Natural killer cell (primary cell): ENCODE results near the gene PKP2. TPM values are rescaled to one million over a fixed set of nuclear protein-coding genes. Genes with fewer than 3 reads are reported as not detected.

Experiments used
- ATAC-seq, 3 donors: fragments of 150-1000 bp in 2 of 3; fragments of 200-7000 bp in 1 of 3; cut with Tn5 transposase; 1 replicate in 1 of 3; 2 replicates in 2 of 3; pipeline ENCODE4 v1.10.0; 2021; ENCODE audit warnings: mild to moderate bottlenecking in 2 of 3, moderate library complexity in 2 of 3
- DNase-seq, 2 donors: peaks; one replicate each; pipeline versions ENCODE4 v3.0.0 to v3.0.0-alpha.2; 2013 to 2021; ENCODE audit warnings: mixed read lengths in 1 of 2
- H3K27ac ChIP-seq: one replicate; pipeline ENCODE4 v1.5.1; 2013; ENCODE audit warnings: mild to moderate bottlenecking, low read length
- H3K27me3 ChIP-seq: one replicate; pipeline ENCODE4 v1.6.1; 2013; ENCODE audit warnings: low read length; ENCODE audit not compliant: control insufficient read depth, insufficient read depth
- H3K36me3 ChIP-seq: one replicate; pipeline ENCODE4 v1.6.1; 2013; ENCODE audit warnings: low read length; ENCODE audit not compliant: control insufficient read depth, insufficient read depth
- H3K4me1 ChIP-seq: one replicate; pipeline ENCODE4 v1.6.1; 2013; ENCODE audit warnings: low read length; ENCODE audit not compliant: control insufficient read depth, insufficient read depth
- H3K4me3 ChIP-seq: one replicate; pipeline ENCODE4 v1.5.1; 2013; ENCODE audit warnings: low read length
- H3K9me3 ChIP-seq: one replicate; pipeline ENCODE4 v1.6.1; 2013; ENCODE audit warnings: low read length; ENCODE audit not compliant: control insufficient read depth, insufficient read depth
- H3K27ac Mint-ChIP-seq, 2 donors: one replicate each; pipeline ENCODE4 v1.8.0; 2022; ENCODE audit warnings: mild to moderate bottlenecking in 2 of 2, mixed read lengths in 2 of 2, moderate library complexity in 1 of 2
- H3K27me3 Mint-ChIP-seq, 2 donors: one replicate each; pipeline ENCODE4 v1.8.0; 2022; ENCODE audit warnings: low read depth in 2 of 2, mixed read lengths in 2 of 2
- H3K36me3 Mint-ChIP-seq: one replicate; pipeline ENCODE4 v1.8.0; 2022; ENCODE audit warnings: mixed read lengths
- H3K4me1 Mint-ChIP-seq, 2 donors: one replicate each; pipeline ENCODE4 v1.8.0; 2022; ENCODE audit warnings: mixed read lengths in 2 of 2
- H3K4me3 Mint-ChIP-seq: one replicate; pipeline ENCODE4 v1.8.0; 2022; ENCODE audit warnings: mild to moderate bottlenecking, moderate library complexity, mixed read lengths
- H3K9me3 Mint-ChIP-seq, 2 donors: one replicate each; pipeline ENCODE4 v1.8.0; 2022; ENCODE audit warnings: mixed read lengths in 2 of 2
- WGBS: methylation state at CpG from one replicate; pipeline ENCODE4 v1.1.7; 2013; ENCODE audit warnings: missing lambda C conversion rate; ENCODE audit not compliant: insufficient coverage; 5-methylcytosine and 5-hydroxymethylcytosine counted together
- intact Hi-C: fragments of 100-400 bp; cut with micrococcal nuclease; formaldehyde crosslinking; loops from one replicate; pipeline ENCODE4 v1.14.2; 2022
- total RNA-seq, 4 donors: library from RNA; stranded (reverse); fragments of 120-200 nt in 1 of 4; gene quantifications; one replicate each; pipeline versions ENCODE4 v1.2.3 to v1.2.4, GENCODE V29; 2013 to 2022
- TF ChIP-seq, protein P1 (sequence below): fragments of 200-600 bp; IDR thresholded peaks from one replicate; pipeline ENCODE4 v1.8.0; 2022; ENCODE audit warnings: antibody characterized with exemption

PKP2 gene
- total RNA-seq, 3 donors from 2014 or later (not counting 1 experiment from before 2014, with no cell fraction given), result 0.16 to 1.8 (median 0.52) TPM

GRCh38 chr12:32789916-32790315, 106.7 kb downstream of the PKP2 start:
- Mint-ChIP-seq H3K27me3 (peaks cover 0 to 3% of the 10 kb centered on the region in 2 donors), H3K4me3 (no peak overlapping the region), H3K36me3 (no peaks in the 10 kb centered on the region), H3K4me1 (no peaks in the 10 kb centered on the region), H3K9me3 (no peaks in the 10 kb centered on the region), H3K27ac (no peak overlapping the region)
- no peak for DNase-seq
- Histone ChIP-seq H3K36me3 (no peaks in the 10 kb centered on the region), H3K4me3 (no peak overlapping the region), H3K4me1 (no peaks in the 10 kb centered on the region), H3K27me3 (no peaks in the 10 kb centered on the region), H3K27ac (no peak overlapping the region), H3K9me3 (no peaks in the 10 kb centered on the region)
- ATAC-seq, result no peak
- 35% methylated on average over 1 of the region's 2 CpGs for WGBS
- TF ChIP-seq, protein P1, sequence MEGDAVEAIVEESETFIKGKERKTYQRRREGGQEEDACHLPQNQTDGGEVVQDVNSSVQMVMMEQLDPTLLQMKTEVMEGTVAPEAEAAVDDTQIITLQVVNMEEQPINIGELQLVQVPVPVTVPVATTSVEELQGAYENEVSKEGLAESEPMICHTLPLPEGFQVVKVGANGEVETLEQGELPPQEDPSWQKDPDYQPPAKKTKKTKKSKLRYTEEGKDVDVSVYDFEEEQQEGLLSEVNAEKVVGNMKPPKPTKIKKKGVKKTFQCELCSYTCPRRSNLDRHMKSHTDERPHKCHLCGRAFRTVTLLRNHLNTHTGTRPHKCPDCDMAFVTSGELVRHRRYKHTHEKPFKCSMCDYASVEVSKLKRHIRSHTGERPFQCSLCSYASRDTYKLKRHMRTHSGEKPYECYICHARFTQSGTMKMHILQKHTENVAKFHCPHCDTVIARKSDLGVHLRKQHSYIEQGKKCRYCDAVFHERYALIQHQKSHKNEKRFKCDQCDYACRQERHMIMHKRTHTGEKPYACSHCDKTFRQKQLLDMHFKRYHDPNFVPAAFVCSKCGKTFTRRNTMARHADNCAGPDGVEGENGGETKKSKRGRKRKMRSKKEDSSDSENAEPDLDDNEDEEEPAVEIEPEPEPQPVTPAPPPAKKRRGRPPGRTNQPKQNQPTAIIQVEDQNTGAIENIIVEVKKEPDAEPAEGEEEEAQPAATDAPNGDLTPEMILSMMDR, result no peak
- intact Hi-C loops, result no loop called here

- no peaks in the 10 kb centered on the region for H3K9me3 Mint-ChIP-seq
- TF ChIP-seq, protein P1, result no peak
- H3K4me3 ChIP-seq, result no peak overlapping the region
- no peaks in the 10 kb centered on the region for H3K36me3 Mint-ChIP-seq
- H3K4me1 ChIP-seq, result no peaks in the 10 kb centered on the region
- no peaks in the 10 kb centered on the region for H3K27me3 ChIP-seq
- no peak overlapping the region for H3K4me3 Mint-ChIP-seq
- H3K27ac ChIP-seq, result no peak overlapping the region
- DNase-seq (no peak), ATAC-seq (no peak)
- H3K27ac Mint-ChIP-seq, result no peak overlapping the region
- H3K4me1 Mint-ChIP-seq, result no peaks in the 10 kb centered on the region
- intact Hi-C loops, result no loop called here
- peaks cover 0 to 3% of the 10 kb centered on the region in 2 donors for H3K27me3 Mint-ChIP-seq
- H3K36me3 ChIP-seq, result no peaks in the 10 kb centered on the region
- no peaks in the 10 kb centered on the region for H3K9me3 ChIP-seq
Observed at GRCh38 chr12:32789446-32789845, 107.1 kb downstream of the PKP2 start.

GRCh38 chr12:32788405-32788804, 108.2 kb downstream of the PKP2 start:
- intact Hi-C loops, result no loop called here
- TF ChIP-seq, protein P1, result no peak
- H3K36me3 Mint-ChIP-seq, result no peaks in the 10 kb centered on the region

DNA sequence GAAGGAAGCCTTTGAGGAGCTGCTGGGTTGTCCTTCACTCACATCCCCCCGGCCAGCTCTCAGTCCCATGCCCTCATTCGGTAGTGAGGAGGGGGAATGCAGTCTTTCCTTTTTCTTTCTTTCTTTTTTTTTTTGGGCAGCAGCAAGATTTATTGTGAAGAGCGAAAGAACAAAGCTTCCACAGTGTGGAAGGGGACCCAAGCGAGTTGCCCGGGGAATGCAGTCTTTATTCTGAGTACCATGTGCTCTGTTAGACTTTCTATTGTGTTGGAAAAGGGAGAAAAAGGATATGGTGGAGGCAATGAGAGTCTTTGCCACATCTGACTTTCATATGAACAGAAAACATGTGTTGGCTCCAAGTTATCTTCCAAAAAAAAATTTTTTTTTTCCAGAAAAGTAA, 111.0 kb downstream of the PKP2 start:
- no peaks in the 10 kb centered on the region for H3K9me3 Mint-ChIP-seq
- DNase-seq, result no peak
- H3K27ac ChIP-seq, result no peak overlapping the region
- H3K27me3 ChIP-seq, result no peaks in the 10 kb centered on the region
- intact Hi-C loops, result no loop called here
- 91% methylated on average over 5 of the region's 5 CpGs for WGBS
- no peaks in the 10 kb centered on the region for H3K4me1 Mint-ChIP-seq
- no peaks in the 10 kb centered on the region for H3K4me1 ChIP-seq
- no peak overlapping the region for H3K4me3 ChIP-seq
- H3K36me3 Mint-ChIP-seq, result no peaks in the 10 kb centered on the region
- H3K4me3 Mint-ChIP-seq, result no peak overlapping the region
- peaks cover 0 to 11% of the 10 kb centered on the region in 2 donors for H3K27me3 Mint-ChIP-seq
- no peaks in the 10 kb centered on the region for H3K9me3 ChIP-seq
- H3K27ac Mint-ChIP-seq, result no peak overlapping the region
- H3K36me3 ChIP-seq, result no peaks in the 10 kb centered on the region
- TF ChIP-seq, protein P1, result no peak
- ATAC-seq, result no peak

More at GRCh38 chr12:32788405-32788804, 108.2 kb downstream of the PKP2 start:
- 81% methylated on average over 4 of the region's 4 CpGs for WGBS
- Mint-ChIP-seq H3K27me3 (peaks cover 0 to 6% of the 10 kb centered on the region in 2 donors), H3K4me3 (no peak overlapping the region), H3K9me3 (no peaks in the 10 kb centered on the region), H3K4me1 (no peaks in the 10 kb centered on the region), H3K27ac (no peak overlapping the region)
- DNase-seq, result no peak
- H3K4me3 ChIP-seq, result no peak overlapping the region
- H3K27me3 ChIP-seq, result no peaks in the 10 kb centered on the region
- no peaks in the 10 kb centered on the region for H3K36me3 ChIP-seq
- H3K4me1 ChIP-seq, result no peaks in the 10 kb centered on the region
- ATAC-seq, result no peak
- no peak overlapping the region for H3K27ac ChIP-seq
- no peaks in the 10 kb centered on the region for H3K9me3 ChIP-seq
